ENCODE results near the gene GGA1.

GGA1 gene

GRCh38 chr22:37633089-37633624 is 24.5 kb downstream of the GGA1 start:
- DNase-seq (ENCODE audit: low read depth): no peak
- H3K4me3 ChIP-seq (ENCODE audit: low read length): no peak overlapping the region
- TF ChIP-seq CTCF (conservative IDR thresholded peaks at IDR 0.05; ENCODE audit: low read length): no peak

GRCh38 chr22:37633625-37634416 is 25.2 kb downstream of the GGA1 start:
- peak; percentile 80 for DNase-seq (ENCODE audit: low read depth)
- H3K4me3 ChIP-seq (ENCODE audit: low read length): peak overlapping the region; percentile 15

GRCh38 chr22:37634417-37634924 is 25.8 kb downstream of the GGA1 start:
- TF ChIP-seq CTCF (conservative IDR thresholded peaks at IDR 0.05; ENCODE audit: low read length): peak; percentile 29
- H3K4me3 ChIP-seq (ENCODE audit: low read length): no peak overlapping the region
- DNase-seq (ENCODE audit: low read depth): no peak

More at GRCh38 chr22:37633625-37634416, 25.2 kb downstream of the GGA1 start:
- peak; percentile 39 for TF ChIP-seq CTCF (conservative IDR thresholded peaks at IDR 0.05; ENCODE audit: low read length)

- H3K4me3 ChIP-seq (ENCODE audit: low read length): no peak overlapping the region
- no peak for DNase-seq (ENCODE audit: low read depth)
- no peak for TF ChIP-seq CTCF (conservative IDR thresholded peaks at IDR 0.05; ENCODE audit: low read length)
Measured at GRCh38 chr22:37635157-37635556, 26.5 kb downstream of the GGA1 start.

- peak; percentile 70 for DNase-seq (ENCODE audit: low read depth)
- TF ChIP-seq CTCF (conservative IDR thresholded peaks at IDR 0.05; ENCODE audit: low read length): peak; percentile 41; the same call in 1 of the 2 replicates
- no peak overlapping the region for H3K4me3 ChIP-seq (ENCODE audit: low read length)
Measured at GRCh38 chr22:37636186-37636948, 27.7 kb downstream of the GGA1 start.

- no peak overlapping the region for H3K4me3 ChIP-seq (ENCODE audit: low read length)
- no peak for TF ChIP-seq CTCF (conservative IDR thresholded peaks at IDR 0.05; ENCODE audit: low read length)
- DNase-seq (ENCODE audit: low read depth): no peak
Measured at GRCh38 chr22:37636949-37637273, 28.3 kb downstream of the GGA1 start.
